Neuronal stem cell (in vitro differentiated cells): ENCODE data around the gene TMEM51.

Experiments used
- DNase-seq: peaks from one replicate; pipeline ENCODE4 v3.0.0-alpha.2; 2013; ENCODE audit warnings: low spot score
- H2AFZ ChIP-seq: one replicate; pipeline ENCODE4 v1.6.1; 2013; ENCODE audit warnings: mild to moderate bottlenecking, low read length, inconsistent platforms
- H2AK5ac ChIP-seq: 2 replicates; pipeline ENCODE4 v1.6.1; 2013; ENCODE audit warnings: low read depth, mild to moderate bottlenecking, inconsistent platforms, low read length, moderate library complexity, mixed read lengths
- H2BK120ac ChIP-seq: 2 replicates; pipeline ENCODE4 v1.6.1; 2013; ENCODE audit warnings: low read depth, mild to moderate bottlenecking, inconsistent platforms, low read length, moderate library complexity, mixed read lengths
- H2BK12ac ChIP-seq: one replicate; pipeline ENCODE4 v1.6.1; 2013; ENCODE audit warnings: low read length, inconsistent platforms
- H2BK15ac ChIP-seq: 2 replicates; pipeline ENCODE4 v1.6.1; 2013; ENCODE audit warnings: mild to moderate bottlenecking, low read length, inconsistent platforms, mixed read lengths
- H2BK5ac ChIP-seq: one replicate; pipeline ENCODE4 v1.6.1; 2013; ENCODE audit warnings: inconsistent platforms, mild to moderate bottlenecking, low read length, moderate library complexity
- H3K14ac ChIP-seq: one replicate; pipeline ENCODE4 v1.6.1; 2013; ENCODE audit warnings: low read length, inconsistent platforms
- H3K18ac ChIP-seq: 2 replicates; pipeline ENCODE4 v1.6.1; 2013; ENCODE audit warnings: low read length, inconsistent platforms
- H3K23ac ChIP-seq: 2 replicates; pipeline ENCODE4 v1.6.1; 2013; ENCODE audit warnings: low read depth, mild to moderate bottlenecking, mixed read lengths, low read length, inconsistent platforms; ENCODE audit not compliant: poor library complexity
- H3K27ac ChIP-seq: replicated peaks from 3 replicates; pipeline ENCODE4 v1.5.1; 2013; ENCODE audit warnings: low read length, inconsistent platforms
- H3K27me3 ChIP-seq, 3 experiments: 2 replicates each; pipeline ENCODE4 v1.6.1; 2013; ENCODE audit warnings: low read length in 3 of 3, mild to moderate bottlenecking in 2 of 3, inconsistent platforms in 1 of 3, low read depth in 1 of 3, mixed read lengths in 1 of 3, moderate library complexity in 1 of 3; ENCODE audit not compliant: control insufficient read depth in 3 of 3, insufficient read depth in 3 of 3
- H3K36me3 ChIP-seq, 2 donors: replicated peaks in 1 of 2; 2 replicates each; pipeline ENCODE4 v1.6.1; 2013; ENCODE audit warnings: low read length in 2 of 2; ENCODE audit not compliant: control insufficient read depth in 2 of 2, insufficient read depth in 2 of 2
- H3K4ac ChIP-seq: 2 replicates; pipeline ENCODE4 v1.6.1; 2013; ENCODE audit warnings: inconsistent platforms, mild to moderate bottlenecking, low read length, moderate library complexity
- H3K4me1 ChIP-seq, 2 donors: 1 replicate in 1 of 2; 2 replicates in 1 of 2; pipeline ENCODE4 v1.6.1; 2013; ENCODE audit warnings: low read length in 2 of 2, low read depth in 1 of 2; ENCODE audit not compliant: control insufficient read depth in 2 of 2, insufficient read depth in 1 of 2
- H3K4me2 ChIP-seq: one replicate; pipeline ENCODE4 v1.6.1; 2013; ENCODE audit warnings: mild to moderate bottlenecking, low read length, inconsistent platforms; ENCODE audit not compliant: insufficient read depth, poor library complexity, severe bottlenecking
- H3K4me3 ChIP-seq, 2 donors: 2 replicates each; pipeline ENCODE4 v1.5.1; 2013; ENCODE audit warnings: low read length in 2 of 2, mild to moderate bottlenecking in 2 of 2, inconsistent platforms in 1 of 2, moderate library complexity in 1 of 2
- H3K79me1 ChIP-seq: one replicate; pipeline ENCODE4 v1.6.1; 2013; ENCODE audit warnings: low read depth, mild to moderate bottlenecking, inconsistent platforms, low read length, moderate library complexity
- H3K9ac ChIP-seq: one replicate; pipeline ENCODE4 v1.6.1; 2013; ENCODE audit warnings: mild to moderate bottlenecking, low read depth, low read length, inconsistent platforms; ENCODE audit not compliant: poor library complexity
- H3K9me3 ChIP-seq, 2 donors: replicated peaks in 1 of 2; 2 replicates each; pipeline versions ENCODE3 to v1.6.1; 2013; ENCODE audit warnings: low read length in 2 of 2, mild to moderate bottlenecking in 2 of 2, inconsistent platforms in 1 of 2, low read depth in 1 of 2, mixed read lengths in 1 of 2, moderate library complexity in 1 of 2; ENCODE audit not compliant: control insufficient read depth in 2 of 2, insufficient read depth in 1 of 2
- H4K8ac ChIP-seq: one replicate; pipeline ENCODE4 v1.6.1; 2013; ENCODE audit warnings: low read depth, mild to moderate bottlenecking, inconsistent platforms, low read length, moderate library complexity
- H4K91ac ChIP-seq: one replicate; pipeline ENCODE4 v1.6.1; 2013; ENCODE audit warnings: low read length, low read depth, mild to moderate bottlenecking, inconsistent platforms; ENCODE audit not compliant: poor library complexity
- WGBS, 2 donors: extraction: QIAGEN DNeasy Blood & Tissue Kit; methylation state at CpG; one replicate each; pipeline ENCODE4 v1.1.7; 2013; ENCODE audit warnings: missing lambda C conversion rate in 2 of 2, mixed read lengths in 1 of 2; ENCODE audit not compliant: insufficient read length in 2 of 2, insufficient replicate concordance in 1 of 2; ENCODE audit errors: extremely low coverage in 2 of 2; 5-methylcytosine and 5-hydroxymethylcytosine counted together

The TMEM51 gene

DNA sequence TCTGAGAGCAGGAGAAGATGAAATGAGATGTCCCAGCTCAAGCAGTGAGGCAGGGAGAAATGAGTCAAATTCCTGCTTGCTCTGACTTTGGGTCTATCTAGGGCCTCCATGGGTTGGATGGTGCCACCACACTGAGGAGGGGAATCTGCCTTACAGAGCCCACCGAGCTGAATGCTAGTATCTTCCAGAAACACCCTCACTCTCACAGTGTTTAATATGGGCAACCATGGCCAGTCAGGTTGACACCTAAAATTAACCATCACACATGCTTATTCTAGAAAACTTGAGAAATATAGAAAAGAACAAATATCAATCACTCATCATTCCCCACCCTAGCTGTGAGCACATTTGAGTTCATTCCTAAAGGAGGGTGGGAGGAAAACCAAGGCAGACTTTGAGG is 64.1 kb downstream of the TMEM51 start:
- no peak for DNase-seq
- H3K4me1 ChIP-seq, result peaks cover 17 to 24% of the 10 kb centered on the region in 2 donors
- H3K36me3 ChIP-seq, result peaks cover 10 to 18% of the 10 kb centered on the region in 2 donors
- H2AK5ac ChIP-seq, result no peak overlapping the region
- H3K14ac ChIP-seq, result no peak overlapping the region
- H4K91ac ChIP-seq, result no peak overlapping the region
- H3K23ac ChIP-seq, result no peak overlapping the region
- H3K4me2 ChIP-seq, result no peak overlapping the region
- WGBS, 2 donors, result no CpG with 5 or more reads among the region's 1 CpG
- H2BK15ac ChIP-seq, result no peak overlapping the region
- H2AFZ ChIP-seq, result no peak overlapping the region
- no peak overlapping the region for H3K27ac ChIP-seq
- H3K9me3 ChIP-seq, result peaks cover 15 to 28% of the 10 kb centered on the region in 2 donors
- no peak overlapping the region for H2BK12ac ChIP-seq
- no peak overlapping the region for H3K9ac ChIP-seq
- H3K4me3 ChIP-seq, result no peak overlapping the region
- H2BK120ac ChIP-seq, result no peak overlapping the region
- no peak overlapping the region for H3K4ac ChIP-seq
- no peaks in the 10 kb centered on the region for H3K27me3 ChIP-seq
- H2BK5ac ChIP-seq, result no peak overlapping the region
- no peaks in the 10 kb centered on the region for H3K79me1 ChIP-seq
- no peak overlapping the region for H3K18ac ChIP-seq
- H4K8ac ChIP-seq, result no peak overlapping the region

DNA sequence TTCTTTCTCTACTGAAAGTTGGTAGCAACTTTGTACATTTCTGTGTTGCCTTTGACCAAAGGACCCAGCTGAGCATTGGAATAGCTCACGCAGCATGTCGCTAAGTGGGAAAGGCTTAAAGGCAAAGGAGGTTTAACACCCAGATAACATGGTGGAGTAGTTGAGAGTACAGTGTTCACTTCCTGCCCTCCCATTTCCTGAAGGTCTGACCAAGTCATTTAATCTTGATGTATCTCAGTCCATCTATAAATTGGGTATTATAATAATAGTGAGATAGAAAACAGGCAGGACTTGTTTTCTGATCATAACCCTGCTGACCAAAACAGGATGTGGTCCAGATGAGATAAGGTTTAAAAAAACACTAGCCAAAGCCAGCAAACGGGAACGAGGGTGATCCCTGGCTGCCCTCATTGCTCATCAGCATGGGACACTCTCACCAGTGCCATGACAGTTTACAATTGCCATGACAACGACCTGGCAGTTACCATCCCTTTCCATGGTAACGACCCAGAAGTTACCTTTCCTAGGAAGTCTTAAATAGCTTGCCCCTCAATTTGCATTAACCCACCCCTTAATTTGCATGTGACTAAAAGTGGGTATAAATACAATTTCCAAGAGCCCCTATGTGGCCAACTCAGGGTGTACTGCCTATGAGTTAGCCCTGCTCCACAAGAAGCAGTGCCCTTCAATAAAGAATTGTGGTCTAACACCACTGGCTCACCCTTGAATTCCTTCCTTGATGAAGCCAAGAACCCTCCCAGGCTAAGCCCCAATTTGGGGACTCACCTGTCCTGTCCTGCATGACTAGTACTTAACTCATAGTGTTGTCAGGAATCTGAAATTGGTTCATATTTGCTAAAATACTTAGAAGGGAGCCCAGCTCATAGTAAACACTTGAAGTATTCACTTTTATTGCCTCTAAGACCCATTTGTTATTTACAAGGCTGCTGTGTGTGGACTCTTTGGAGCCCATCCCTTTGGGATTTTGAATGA is 65.0 kb downstream of the TMEM51 start:
- H3K18ac ChIP-seq, result no peak overlapping the region
- no peak overlapping the region for H3K4ac ChIP-seq
- peaks cover 11 to 18% of the 10 kb centered on the region in 2 donors for H3K4me1 ChIP-seq
- no peak overlapping the region for H3K4me3 ChIP-seq
- H3K36me3 ChIP-seq, result peaks cover 10 to 18% of the 10 kb centered on the region in 2 donors
- no peak overlapping the region for H2BK12ac ChIP-seq
- no peak overlapping the region for H3K4me2 ChIP-seq
- H3K9ac ChIP-seq, result no peak overlapping the region
- no peak overlapping the region for H3K14ac ChIP-seq
- H2BK120ac ChIP-seq, result no peak overlapping the region
- H3K79me1 ChIP-seq, result no peaks in the 10 kb centered on the region
- no peak overlapping the region for H2BK15ac ChIP-seq
- no peak overlapping the region for H3K23ac ChIP-seq
- no peak for DNase-seq
- H3K9me3 ChIP-seq, result peaks cover 15 to 28% of the 10 kb centered on the region in 2 donors
- H4K8ac ChIP-seq, result no peak overlapping the region
- H3K27me3 ChIP-seq, result no peaks in the 10 kb centered on the region
- H3K27ac ChIP-seq, result no peak overlapping the region
- H4K91ac ChIP-seq, result no peak overlapping the region
- H2AK5ac ChIP-seq, result no peak overlapping the region
- H2BK5ac ChIP-seq, result no peak overlapping the region
- H2AFZ ChIP-seq, result no peak overlapping the region
- no CpG with 5 or more reads among the region's 6 CpGs for WGBS, 2 donors

DNA sequence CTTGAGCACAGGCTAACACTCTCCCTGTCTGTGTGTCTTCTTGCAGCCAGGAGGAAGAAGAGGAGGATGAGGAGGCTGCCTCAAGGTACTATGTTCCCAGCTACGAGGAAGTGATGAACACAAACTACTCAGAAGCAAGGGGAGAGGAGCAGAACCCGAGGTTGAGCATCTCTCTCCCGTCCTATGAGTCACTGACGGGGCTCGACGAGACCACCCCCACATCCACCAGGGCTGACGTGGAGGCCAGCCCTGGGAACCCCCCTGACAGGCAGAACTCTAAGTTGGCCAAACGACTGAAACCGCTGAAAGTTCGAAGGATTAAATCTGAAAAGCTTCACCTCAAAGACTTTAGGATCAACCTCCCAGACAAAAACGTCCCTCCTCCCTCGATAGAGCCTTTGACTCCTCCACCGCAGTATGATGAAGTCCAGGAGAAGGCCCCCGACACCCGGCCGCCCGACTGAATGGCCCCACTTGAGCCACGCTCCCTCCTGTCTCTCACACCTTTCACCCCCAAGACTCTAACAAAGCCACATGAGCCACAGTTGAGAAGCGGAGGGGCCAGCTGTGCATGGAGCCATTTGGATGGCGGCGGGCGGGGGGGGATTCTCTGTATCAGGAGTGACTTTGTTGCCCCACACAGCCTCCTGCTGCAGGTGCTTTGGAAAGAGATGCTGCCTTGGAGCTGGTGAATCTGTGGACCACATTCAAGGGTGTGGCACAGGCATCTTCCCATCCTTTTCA is 65.9 kb downstream of the TMEM51 start:
- no peak overlapping the region for H3K27ac ChIP-seq
- H3K18ac ChIP-seq, result no peak overlapping the region
- DNase-seq, result no peak
- no peak overlapping the region for H3K4me3 ChIP-seq
- no peaks in the 10 kb centered on the region for H3K27me3 ChIP-seq
- H3K4ac ChIP-seq, result no peak overlapping the region
- H3K23ac ChIP-seq, result no peak overlapping the region
- no peak overlapping the region for H4K8ac ChIP-seq
- peaks cover 10 to 18% of the 10 kb centered on the region in 2 donors for H3K36me3 ChIP-seq
- no peak overlapping the region for H2BK5ac ChIP-seq
- H3K79me1 ChIP-seq, result no peaks in the 10 kb centered on the region
- no CpG with 5 or more reads among the region's 22 CpGs for WGBS, 2 donors
- peaks cover 15 to 28% of the 10 kb centered on the region in 2 donors for H3K9me3 ChIP-seq
- no peak overlapping the region for H2BK12ac ChIP-seq
- no peak overlapping the region for H2BK15ac ChIP-seq
- no peak overlapping the region for H3K9ac ChIP-seq
- H3K4me1 ChIP-seq, result peaks cover 9 to 11% of the 10 kb centered on the region in 2 donors
- H3K4me2 ChIP-seq, result no peak overlapping the region
- no peak overlapping the region for H2AFZ ChIP-seq
- no peak overlapping the region for H3K14ac ChIP-seq
- no peak overlapping the region for H2BK120ac ChIP-seq
- no peak overlapping the region for H2AK5ac ChIP-seq
- H4K91ac ChIP-seq, result no peak overlapping the region

DNA sequence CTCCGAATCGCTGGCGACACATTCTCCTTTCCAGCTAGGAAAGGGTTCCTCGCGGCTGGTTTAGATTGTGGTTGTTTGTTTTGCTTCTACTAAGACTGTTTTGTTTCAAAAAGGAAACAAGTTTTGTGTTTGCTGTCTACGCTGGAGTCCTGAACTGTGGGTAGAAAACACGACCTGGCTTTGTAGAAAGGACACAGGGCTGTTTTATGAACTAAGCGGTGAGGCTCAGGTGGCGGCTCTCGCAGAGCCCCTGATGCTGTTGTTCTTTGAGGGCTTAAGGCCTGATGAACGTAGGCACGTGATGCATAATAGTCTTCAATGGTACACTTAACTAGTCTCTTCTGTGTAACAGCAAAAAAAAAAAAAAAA is 66.5 kb downstream of the TMEM51 start:
- Histone ChIP-seq H3K27ac (no peak overlapping the region), H2AK5ac (no peak overlapping the region), H3K9ac (no peak overlapping the region), H3K4ac (no peak overlapping the region), H3K79me1 (no peaks in the 10 kb centered on the region), H3K27me3 (no peaks in the 10 kb centered on the region), H2AFZ (no peak overlapping the region), H3K9me3 (peaks cover 15 to 28% of the 10 kb centered on the region in 2 donors), H3K36me3 (peaks cover 10 to 18% of the 10 kb centered on the region in 2 donors), H2BK120ac (no peak overlapping the region), H4K91ac (no peak overlapping the region), H2BK15ac (no peak overlapping the region), H3K4me1 (peaks cover 6 to 8% of the 10 kb centered on the region in 2 donors), H3K4me3 (no peak overlapping the region), H4K8ac (no peak overlapping the region), H2BK5ac (no peak overlapping the region), H3K14ac (no peak overlapping the region), H2BK12ac (no peak overlapping the region), H3K4me2 (no peak overlapping the region), H3K23ac (no peak overlapping the region), H3K18ac (no peak overlapping the region)
- DNase-seq, result no peak
- WGBS, 2 donors, result no CpG with 5 or more reads among the region's 12 CpGs
